ENCODE data around the gene TMEM130. TPM values are rescaled to one million over a fixed set of nuclear protein-coding genes. Genes with fewer than 3 reads are reported as not detected.

TMEM130 gene
- total RNA-seq, 4 donors from 2014 or later: 1.6 TPM; not detected in 3

GRCh38 chr7:98826811-98827231 is 43.0 kb downstream of the TMEM130 start:
- Histone ChIP-seq H3K4me1 (no peaks in the 10 kb centered on the region), H3K9me3 (no peaks in the 10 kb centered on the region), H3K4me3 (no peak overlapping the region), H3K36me3 (no peaks in the 10 kb centered on the region), H3K27ac (no peak overlapping the region), H3K27me3 (no peaks in the 10 kb centered on the region)
- no peak for DNase-seq
- no peak for TF ChIP-seq CTCF (IDR thresholded peaks at IDR 0.05)
- no peak for TF ChIP-seq POLR2A (IDR thresholded peaks at IDR 0.05)

DNA sequence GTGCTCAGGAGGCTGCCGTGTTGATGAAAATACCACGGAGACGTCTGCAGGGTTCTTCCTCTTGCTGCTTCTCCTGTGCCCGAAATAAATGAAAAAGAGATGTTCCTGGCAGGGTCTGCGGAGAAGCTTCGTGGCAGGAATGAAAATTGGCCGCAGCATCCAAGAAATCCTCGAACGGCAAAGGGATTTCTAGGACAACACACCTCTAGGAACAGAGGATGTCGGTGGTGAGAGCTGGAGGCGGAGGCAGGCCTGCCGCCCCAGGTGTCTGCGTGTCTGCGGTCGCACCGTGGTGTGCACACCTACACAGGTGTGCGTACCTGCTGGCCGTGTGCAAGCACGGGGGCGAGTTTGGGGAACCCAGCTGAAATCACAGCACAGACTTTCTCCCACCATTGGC is 43.4 kb downstream of the TMEM130 start:
- no peaks in the 10 kb centered on the region for H3K9me3 ChIP-seq
- no peak overlapping the region for H3K27ac ChIP-seq
- no peaks in the 10 kb centered on the region for H3K27me3 ChIP-seq
- no peak overlapping the region for H3K4me3 ChIP-seq
- no peak for DNase-seq
- H3K36me3 ChIP-seq: no peaks in the 10 kb centered on the region
- TF ChIP-seq CTCF (IDR thresholded peaks at IDR 0.05): no peak
- TF ChIP-seq POLR2A (IDR thresholded peaks at IDR 0.05): no peak
- H3K4me1 ChIP-seq: no peaks in the 10 kb centered on the region

- no peak overlapping the region for H3K27ac ChIP-seq
- H3K4me3 ChIP-seq: no peak overlapping the region
- DNase-seq: no peak
- no peaks in the 10 kb centered on the region for H3K4me1 ChIP-seq
- H3K9me3 ChIP-seq: no peaks in the 10 kb centered on the region
- H3K36me3 ChIP-seq: no peaks in the 10 kb centered on the region
- TF ChIP-seq CTCF (IDR thresholded peaks at IDR 0.05) (no peak), POLR2A (IDR thresholded peaks at IDR 0.05) (no peak)
- no peaks in the 10 kb centered on the region for H3K27me3 ChIP-seq
These were observed 46.6 kb downstream of the TMEM130 start for GRCh38 chr7:98823226-98823625.

GRCh38 chr7:98821348-98821747 is 48.5 kb downstream of the TMEM130 start:
- no peak overlapping the region for H3K27ac ChIP-seq
- no peaks in the 10 kb centered on the region for H3K27me3 ChIP-seq
- no peaks in the 10 kb centered on the region for H3K36me3 ChIP-seq
- no peaks in the 10 kb centered on the region for H3K4me1 ChIP-seq
- no peak overlapping the region for H3K4me3 ChIP-seq
- TF ChIP-seq CTCF (IDR thresholded peaks at IDR 0.05) (no peak), POLR2A (IDR thresholded peaks at IDR 0.05) (no peak)
- no peak for DNase-seq
- H3K9me3 ChIP-seq: no peaks in the 10 kb centered on the region

DNA sequence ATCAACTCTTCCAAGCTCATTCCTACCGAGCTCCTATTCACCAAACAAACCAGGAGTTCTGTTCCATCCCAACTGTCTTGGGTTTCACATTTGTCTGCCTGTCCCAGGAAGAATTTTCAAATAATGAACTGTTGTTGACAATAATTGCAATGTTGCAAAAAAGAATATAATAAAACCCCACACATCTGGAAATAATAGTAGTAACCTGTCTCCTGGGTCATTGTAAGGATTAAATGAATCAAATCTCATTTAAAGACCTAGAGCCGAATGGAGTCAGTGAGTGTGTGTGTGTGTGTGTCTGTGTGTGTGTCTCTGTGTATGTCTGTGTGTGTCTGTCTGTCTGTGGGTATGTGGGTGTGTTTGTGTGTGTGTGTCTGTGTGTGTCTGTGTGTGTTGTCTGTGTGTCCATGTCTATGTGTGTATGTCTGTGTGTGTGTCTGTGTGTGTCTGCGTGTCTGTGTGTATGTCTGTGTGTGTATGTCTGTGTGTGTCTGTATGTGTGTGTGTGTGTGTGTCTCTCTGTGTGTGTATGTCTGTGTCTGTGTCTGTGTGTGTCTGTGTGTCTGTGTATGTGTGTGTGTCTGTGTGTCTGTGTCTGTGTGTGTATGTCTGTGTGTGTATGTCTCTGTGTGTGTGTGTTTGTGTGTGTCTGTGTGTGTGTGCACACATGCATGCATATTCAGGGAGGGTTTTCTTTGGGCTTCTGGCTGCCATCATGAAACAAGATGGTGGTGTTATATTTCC is 52.7 kb downstream of the TMEM130 start:
- Histone ChIP-seq H3K27me3 (no peaks in the 10 kb centered on the region), H3K4me3 (no peak overlapping the region), H3K27ac (no peak overlapping the region), H3K4me1 (no peaks in the 10 kb centered on the region), H3K36me3 (no peaks in the 10 kb centered on the region), H3K9me3 (no peaks in the 10 kb centered on the region)
- DNase-seq: no peak
- TF ChIP-seq CTCF (IDR thresholded peaks at IDR 0.05) (no peak), POLR2A (IDR thresholded peaks at IDR 0.05) (no peak)

Data from Peyer's patch (tissue), 4 donors.